SU-DHL-6 (cell line): ENCODE results near the gene ZBTB16.

Experiments
- H2AFZ ChIP-seq: fragments of 200-600 bp; sonication (generic); 2 replicates; pipeline ENCODE4 v1.6.1; 2014; ENCODE audit warnings: low read depth, mild to moderate bottlenecking, moderate library complexity, mixed read lengths, antibody characterized with exemption, low read length; ENCODE audit not compliant: severe bottlenecking
- H3F3A ChIP-seq: fragments of 200-600 bp; shearing (Covaris generic); 2 replicates; pipeline ENCODE4 v1.6.0; 2016; ENCODE audit warnings: antibody characterized with exemption, mild to moderate bottlenecking; ENCODE audit not compliant: insufficient read depth
- H3K27ac ChIP-seq: fragments of 200-600 bp; sonication (generic); 2 replicates; pipeline ENCODE4 v1.5.1; 2016; ENCODE audit warnings: low read depth, mild to moderate bottlenecking, low read length, moderate library complexity, mixed read lengths
- H3K27me3 ChIP-seq: fragments of 200-600 bp; sonication (generic), shearing (Covaris generic); 2 replicates; pipeline ENCODE4 v1.6.0; 2014; ENCODE audit warnings: mild to moderate bottlenecking, low read length
- H3K36me3 ChIP-seq: fragments of 200-600 bp; sonication (generic); 2 replicates; pipeline ENCODE4 v1.6.1; 2014; ENCODE audit warnings: mild to moderate bottlenecking, low read length, mixed read lengths
- H3K4me2 ChIP-seq: fragments of 300-600, 200-600 bp; shearing (Covaris generic), sonication (generic); 2 replicates; pipeline ENCODE4 v1.6.0; 2014; ENCODE audit warnings: low read length, low read depth, mild to moderate bottlenecking; ENCODE audit not compliant: poor library complexity, severe bottlenecking
- H3K4me3 ChIP-seq: fragments of 200-600 bp; sonication (generic); 2 replicates; pipeline ENCODE4 v1.5.1; 2014; ENCODE audit warnings: antibody characterized with exemption, low read length, mild to moderate bottlenecking, mixed read lengths; ENCODE audit not compliant: insufficient read depth, poor library complexity, severe bottlenecking
- H3K79me2 ChIP-seq: fragments of 200-600 bp; sonication (generic); 2 replicates; pipeline ENCODE4 v1.6.1; 2014; ENCODE audit warnings: mild to moderate bottlenecking, low read length, moderate library complexity; ENCODE audit not compliant: insufficient read depth
- H3K9ac ChIP-seq: fragments of 200-600 bp; sonication (generic); 2 replicates; pipeline ENCODE4 v1.7.0; 2014; ENCODE audit warnings: mild to moderate bottlenecking, low read length
- H3K9me2 ChIP-seq: fragments of 200-600 bp; sonication (generic); replicated peaks from 2 replicates; pipeline ENCODE4 v1.6.1; 2014; ENCODE audit warnings: low read length; ENCODE audit not compliant: insufficient read depth
- H3K9me3 ChIP-seq: fragments of 200-600 bp; sonication (generic); 2 replicates; pipeline ENCODE4 v1.6.1; 2014; ENCODE audit warnings: low read length, mixed read lengths; ENCODE audit not compliant: insufficient read depth
- H4K20me1 ChIP-seq: fragments of 200-600 bp; sonication (generic); 2 replicates; pipeline ENCODE4 v1.6.1; 2014; ENCODE audit warnings: low read depth, mild to moderate bottlenecking, antibody characterized with exemption, low read length, moderate library complexity, mixed read lengths
- CTCF ChIP-seq: fragments of 200-600 bp; sonication (generic); IDR thresholded peaks from one replicate; pipeline ENCODE4 v1.5.1; 2017; ENCODE audit warnings: antibody characterized with exemption, mild to moderate bottlenecking, low read length, moderate library complexity; ENCODE audit not compliant: insufficient read depth, poor library complexity, severe bottlenecking
- EZH2phosphoT487 ChIP-seq: fragments of 200-600 bp; sonication (generic), shearing (Covaris generic); conservative IDR thresholded peaks from 2 replicates; pipeline ENCODE4 v1.6.1; 2018; ENCODE audit warnings: mild to moderate bottlenecking, antibody characterized with exemption, low read length, moderate library complexity, mixed read lengths

Gene ZBTB16

GRCh38 chr11:114068327-114068726, 8.8 kb downstream of the ZBTB16 start:
- Histone ChIP-seq H3F3A (no peaks in the 10 kb centered on the region), H3K9me3 (no peaks in the 10 kb centered on the region), H3K79me2 (no peaks in the 10 kb centered on the region), H3K36me3 (no peaks in the 10 kb centered on the region), H3K9ac (no peak overlapping the region), H2AFZ (no peak overlapping the region), H3K4me3 (no peak overlapping the region), H4K20me1 (no peaks in the 10 kb centered on the region), H3K9me2 (no peaks in the 10 kb centered on the region), H3K4me2 (no peak overlapping the region), H3K27me3 (no peaks in the 10 kb centered on the region), H3K27ac (no peak overlapping the region)
- TF ChIP-seq EZH2phosphoT487 = no peak
- TF ChIP-seq CTCF = no peak

GRCh38 chr11:114070464-114071139, 11.1 kb downstream of the ZBTB16 start:
- Histone ChIP-seq H3K9ac (no peak overlapping the region), H3K36me3 (no peaks in the 10 kb centered on the region), H4K20me1 (no peaks in the 10 kb centered on the region), H3K9me2 (no peaks in the 10 kb centered on the region), H3K27me3 (no peaks in the 10 kb centered on the region), H3K9me3 (no peaks in the 10 kb centered on the region), H2AFZ (no peak overlapping the region), H3F3A (no peaks in the 10 kb centered on the region), H3K4me2 (no peak overlapping the region), H3K4me3 (no peak overlapping the region), H3K27ac (no peak overlapping the region), H3K79me2 (no peaks in the 10 kb centered on the region)
- no peak for TF ChIP-seq EZH2phosphoT487
- no peak for TF ChIP-seq CTCF

GRCh38 chr11:114073007-114073827, 13.7 kb downstream of the ZBTB16 start:
- H3K27me3 ChIP-seq = no peaks in the 10 kb centered on the region
- H2AFZ ChIP-seq = no peak overlapping the region
- no peaks in the 10 kb centered on the region for H3K9me3 ChIP-seq
- no peak overlapping the region for H3K4me2 ChIP-seq
- no peaks in the 10 kb centered on the region for H3K36me3 ChIP-seq
- no peaks in the 10 kb centered on the region for H4K20me1 ChIP-seq
- no peaks in the 10 kb centered on the region for H3F3A ChIP-seq
- no peaks in the 10 kb centered on the region for H3K9me2 ChIP-seq
- H3K4me3 ChIP-seq = no peak overlapping the region
- TF ChIP-seq CTCF (no peak), EZH2phosphoT487 (no peak)
- H3K9ac ChIP-seq = no peak overlapping the region
- H3K27ac ChIP-seq = no peak overlapping the region
- H3K79me2 ChIP-seq = no peaks in the 10 kb centered on the region
